Activated CD4-positive, alpha-beta memory T cell treated with anti-CD3 and anti-CD28 coated beads for 36 hours (primary cell): ENCODE data around the gene DACT1. TPM values are rescaled to one million over a fixed set of nuclear protein-coding genes. Genes with fewer than 3 reads are reported as not detected.
"Not testable (repeated sequence)": the region's sequence is repeated elsewhere in the genome, so short reads cannot be mapped to it uniquely, and the experiment has no call there.

Experiments used
- CTCF ChIA-PET: fragments of 350-600 bp; sonication (Branson Sonifier 250); formaldehyde crosslinking; loops from one replicate; lab custom pipeline; 2021; ENCODE audit warnings: antibody characterized with exemption, inconsistent platforms; lab: Charles Lee
- POLR2A ChIA-PET: fragments of 350-600 bp; sonication (Branson Sonifier 250); formaldehyde crosslinking; loops from one replicate; lab custom pipeline; 2021; ENCODE audit warnings: antibody characterized with exemption; lab: Charles Lee
- DNase-seq: peaks from one replicate; pipeline ENCODE4 v3.0.0-alpha.2; 2020
- H3K27ac Mint-ChIP-seq: one replicate; pipeline ENCODE4 v1.8.0; 2021; ENCODE audit warnings: mixed read lengths
- H3K27me3 Mint-ChIP-seq: one replicate; pipeline ENCODE4 v1.8.0; 2021; ENCODE audit warnings: mixed read lengths
- H3K36me3 Mint-ChIP-seq: one replicate; pipeline ENCODE4 v1.8.0; 2021; ENCODE audit warnings: mixed read lengths
- H3K4me1 Mint-ChIP-seq: one replicate; pipeline ENCODE4 v1.8.0; 2021; ENCODE audit warnings: low read depth, mixed read lengths
- H3K4me3 Mint-ChIP-seq: one replicate; pipeline ENCODE4 v1.8.0; 2021; ENCODE audit warnings: mild to moderate bottlenecking, mixed read lengths
- H3K9me3 Mint-ChIP-seq: one replicate; pipeline ENCODE4 v1.8.0; 2021; ENCODE audit warnings: mixed read lengths
- intact Hi-C: fragments of 100-400 bp; cut with micrococcal nuclease; formaldehyde crosslinking; loops from one replicate; pipeline ENCODE4 v1.15.1; 2023
- total RNA-seq, 2 experiments: library from RNA; stranded (reverse); gene quantifications; one replicate each; pipeline ENCODE4 v1.2.3, GENCODE V29; 2021

Gene DACT1
- 1 to 10 TPM; 4.3 to 4.7 TPM for total RNA-seq

DNA sequence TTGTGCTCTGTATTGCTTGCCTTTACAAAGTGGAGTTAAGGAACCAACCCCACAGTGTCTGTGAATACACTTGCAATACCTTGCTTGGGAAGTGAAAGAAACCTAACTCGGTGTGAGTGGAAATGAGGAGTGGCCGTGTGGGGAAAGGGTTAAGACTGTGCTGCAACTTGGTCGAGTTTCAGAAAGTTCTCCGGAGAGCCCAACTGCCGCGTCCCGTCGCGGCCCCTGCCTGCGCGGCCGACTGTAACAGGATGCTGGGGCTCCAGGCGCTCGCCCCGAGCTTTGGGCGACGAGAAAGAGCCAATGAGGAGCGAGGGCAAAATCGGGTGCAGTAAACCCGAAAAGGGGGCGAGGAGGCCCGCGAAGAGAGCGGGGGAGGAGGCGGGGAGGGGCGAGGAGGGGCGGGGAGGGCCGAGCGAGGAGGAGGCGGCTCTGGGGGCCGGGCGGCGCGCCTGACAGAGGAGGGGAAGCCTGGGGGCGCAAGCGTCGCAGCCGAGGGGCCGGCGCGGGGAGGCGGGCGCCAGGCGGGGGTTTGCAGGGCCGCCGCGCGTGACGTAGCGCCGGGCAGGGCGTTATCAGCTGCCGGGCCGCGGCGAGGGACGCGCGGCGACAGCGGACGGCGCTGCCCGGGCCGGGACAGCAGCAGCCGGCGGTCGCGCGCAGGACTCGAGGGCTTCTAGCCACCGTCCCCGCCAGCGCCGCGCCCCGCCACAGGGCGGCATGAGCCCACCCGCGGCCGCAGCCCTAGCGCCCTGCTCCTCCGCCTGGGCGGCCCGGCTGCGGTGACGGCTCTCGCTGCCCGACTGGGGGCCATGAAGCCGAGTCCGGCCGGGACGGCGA is at the start of gene DACT1:
DACT1 (plus strand) TSS at position 572 of the 840 bp plus-strand sequence; CDS start at position 813, 241 bp downstream.
- H3K4me3 Mint-ChIP-seq = peak within 1 kb of the TSS; percentile 79
- intact Hi-C loops = loop anchor here (1.0 to 10.0 kb wide), 4 partner anchors 65 to 207 kb away; no protein-coding TSS in a partner anchor
- H3K4me1 Mint-ChIP-seq = peaks cover 33% of the 10 kb centered on the region
- peak within 1 kb of the TSS; percentile 53 for H3K27ac Mint-ChIP-seq
- peaks cover 37% of the 10 kb centered on the region for H3K27me3 Mint-ChIP-seq
- H3K36me3 Mint-ChIP-seq = peaks cover 2% of the 10 kb centered on the region
- no peaks in the 10 kb centered on the region for H3K9me3 Mint-ChIP-seq
- ChIA-PET CTCF (interaction anchor here (0.8 to 2.4 kb wide), 6 partner anchors 11 to 200 kb away, joined by 3 to 9 read pairs (median 4); no protein-coding TSS in a partner anchor), POLR2A (interaction anchor here (0.5 kb wide), 1 partner anchor 572 kb away, joined by 5 read pairs; no protein-coding TSS in a partner anchor)
- peak; percentile 72 for DNase-seq

- POLR2A ChIA-PET, H3K27ac Mint-ChIP-seq, H3K4me1 Mint-ChIP-seq, H3K36me3 Mint-ChIP-seq, H3K9me3 Mint-ChIP-seq, intact Hi-C loops, CTCF ChIA-PET, DNase-seq, H3K4me3 Mint-ChIP-seq, H3K27me3 Mint-ChIP-seq: not testable (repeated sequence)
Measured at GRCh38 chr14:58588321-58588720, 49.4 kb upstream of the DACT1 start.

DNA sequence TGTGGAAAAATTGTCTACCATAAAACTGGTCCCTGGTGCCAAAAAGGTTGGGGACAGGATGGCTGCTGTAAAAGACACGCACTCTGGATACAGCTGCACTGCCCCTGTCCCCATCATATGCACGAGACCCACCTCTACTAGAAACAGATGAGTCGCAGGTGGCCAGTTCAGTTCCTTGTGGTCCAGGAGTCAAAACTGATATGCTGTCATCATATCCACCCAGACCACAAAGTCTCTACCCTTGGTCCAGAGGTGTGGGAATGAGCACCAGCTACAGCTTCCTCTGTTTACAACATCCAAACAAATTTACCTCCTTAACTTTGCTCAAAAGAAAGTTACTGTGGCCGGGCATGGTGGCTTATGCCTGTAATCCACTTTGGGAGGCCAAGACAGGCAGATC is 43.8 kb upstream of the DACT1 start:
- POLR2A ChIA-PET = no interaction called here
- intact Hi-C loops = no loop called here
- Mint-ChIP-seq H3K9me3 (no peaks in the 10 kb centered on the region), H3K36me3 (no peaks in the 10 kb centered on the region), H3K27ac (no peak overlapping the region), H3K4me3 (no peak overlapping the region), H3K4me1 (peaks cover 26% of the 10 kb centered on the region), H3K27me3 (no peaks in the 10 kb centered on the region)
- CTCF ChIA-PET = no interaction called here
- no peak for DNase-seq

DNA sequence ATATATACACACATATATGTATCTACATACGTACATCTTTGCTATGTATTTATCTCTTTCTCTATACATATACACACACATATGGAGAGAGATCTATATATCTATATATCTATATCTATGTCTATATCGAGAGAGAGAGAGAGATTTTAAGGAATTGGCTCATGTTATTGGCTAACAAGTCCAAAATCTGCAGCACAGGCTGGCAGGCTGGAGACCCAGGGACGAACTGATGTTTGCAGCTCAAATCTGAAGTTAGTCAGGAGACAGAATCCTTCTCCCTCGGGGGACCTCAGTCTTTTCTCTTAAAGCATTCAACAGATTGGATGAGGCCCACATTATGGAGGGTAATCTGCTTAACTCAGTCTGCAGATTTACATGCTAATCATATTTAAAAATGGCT is 40.7 kb upstream of the DACT1 start:
- Mint-ChIP-seq H3K4me1 (peaks cover 34% of the 10 kb centered on the region), H3K27ac (no peak overlapping the region), H3K27me3 (peaks cover 2% of the 10 kb centered on the region), H3K4me3 (no peak overlapping the region), H3K36me3 (no peaks in the 10 kb centered on the region), H3K9me3 (no peaks in the 10 kb centered on the region)
- no peak for DNase-seq
- ChIA-PET CTCF (no interaction called here), POLR2A (no interaction called here)
- intact Hi-C loops = no loop called here

DNA sequence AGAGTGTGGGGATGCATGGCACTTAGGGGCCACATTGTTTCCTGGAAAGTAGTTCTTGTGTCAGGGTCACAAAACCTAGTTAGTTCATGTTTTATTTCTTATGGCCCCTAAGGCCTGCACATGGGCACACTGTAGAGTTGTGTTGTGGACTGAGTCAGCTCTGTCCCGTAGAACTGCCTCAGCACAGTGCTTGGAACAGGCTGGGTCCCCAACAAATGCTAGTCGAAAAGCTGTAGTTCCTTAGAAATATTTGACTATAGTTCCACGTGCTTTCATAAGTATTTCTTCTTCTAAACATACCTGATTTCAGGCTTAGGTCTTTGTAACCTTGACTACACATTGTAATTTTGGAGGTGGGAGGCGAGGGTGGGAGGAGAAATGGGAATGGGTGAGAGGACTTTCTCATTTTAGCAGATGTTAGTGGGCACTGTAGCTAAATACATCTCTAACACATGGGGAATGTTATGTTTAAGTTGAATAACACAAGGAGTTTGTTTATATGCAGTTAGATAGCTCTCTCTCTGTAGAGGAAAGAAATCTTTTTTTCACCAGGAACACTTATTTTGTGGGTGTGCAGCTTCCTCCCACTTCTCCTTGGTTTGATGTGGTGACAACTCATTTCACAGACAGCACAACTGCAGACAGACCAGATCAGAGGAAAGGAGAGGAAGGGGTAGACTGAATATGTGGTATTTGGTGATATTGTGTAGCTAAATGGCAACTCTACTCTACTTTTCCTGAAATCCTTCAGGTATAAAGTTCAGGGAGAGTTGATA is 39.5 kb upstream of the DACT1 start:
- intact Hi-C loops = loop anchor here (2.0 kb wide), 1 partner anchor 25 kb away; no protein-coding TSS in a partner anchor
- POLR2A ChIA-PET = interaction anchor here (1.3 kb wide), 1 partner anchor 38 kb away, joined by 3 read pairs; no protein-coding TSS in a partner anchor
- Mint-ChIP-seq H3K27me3 (peaks cover 4% of the 10 kb centered on the region), H3K27ac (no peak overlapping the region), H3K36me3 (no peaks in the 10 kb centered on the region), H3K4me3 (no peak overlapping the region), H3K9me3 (no peaks in the 10 kb centered on the region), H3K4me1 (peaks cover 34% of the 10 kb centered on the region)
- peak; percentile 16 for DNase-seq
- CTCF ChIA-PET = no interaction called here

DNA sequence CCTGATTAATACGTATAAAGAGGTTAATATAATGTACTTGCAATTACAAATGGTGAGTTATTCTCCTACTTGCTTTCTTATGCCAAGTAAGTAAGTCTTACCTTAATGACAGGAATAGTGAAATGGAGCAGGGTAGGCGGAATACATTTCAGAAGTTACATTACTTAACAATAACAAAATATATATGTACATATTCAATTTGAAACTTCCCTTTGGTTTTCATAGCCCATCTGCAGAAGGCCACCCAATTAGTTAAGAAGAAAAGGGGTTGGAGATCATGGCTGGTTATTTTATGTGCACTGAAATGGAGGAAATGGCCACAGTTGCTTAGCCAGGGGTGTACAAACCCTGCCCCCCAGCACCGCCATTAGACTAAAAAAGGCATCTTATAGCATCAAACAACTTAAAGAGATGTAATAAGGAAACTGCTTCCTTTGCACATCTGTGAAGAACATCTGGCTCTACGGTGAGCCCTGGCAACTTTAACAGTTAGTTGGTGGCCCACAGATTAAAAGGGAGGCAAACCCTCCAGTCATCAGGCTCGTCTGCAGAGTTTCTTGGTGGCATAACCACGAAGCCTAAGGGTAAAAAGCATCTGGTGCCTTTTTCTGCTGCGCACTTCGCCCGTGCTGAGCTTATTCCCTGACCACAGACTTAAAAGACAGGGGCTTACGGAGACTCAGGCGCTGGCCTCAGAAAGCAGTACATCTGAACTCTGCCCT is 38.8 kb upstream of the DACT1 start:
- Mint-ChIP-seq H3K4me1 (peaks cover 34% of the 10 kb centered on the region), H3K9me3 (no peaks in the 10 kb centered on the region), H3K27ac (no peak overlapping the region), H3K36me3 (no peaks in the 10 kb centered on the region), H3K4me3 (no peak overlapping the region), H3K27me3 (peaks cover 4% of the 10 kb centered on the region)
- intact Hi-C loops = loop anchor here (2.0 kb wide), 1 partner anchor 26 kb away; no protein-coding TSS in a partner anchor
- POLR2A ChIA-PET = interaction anchor here (1.3 kb wide), 1 partner anchor 37 kb away, joined by 3 read pairs; no protein-coding TSS in a partner anchor
- CTCF ChIA-PET = no interaction called here
- DNase-seq = peak; percentile 10

DNA sequence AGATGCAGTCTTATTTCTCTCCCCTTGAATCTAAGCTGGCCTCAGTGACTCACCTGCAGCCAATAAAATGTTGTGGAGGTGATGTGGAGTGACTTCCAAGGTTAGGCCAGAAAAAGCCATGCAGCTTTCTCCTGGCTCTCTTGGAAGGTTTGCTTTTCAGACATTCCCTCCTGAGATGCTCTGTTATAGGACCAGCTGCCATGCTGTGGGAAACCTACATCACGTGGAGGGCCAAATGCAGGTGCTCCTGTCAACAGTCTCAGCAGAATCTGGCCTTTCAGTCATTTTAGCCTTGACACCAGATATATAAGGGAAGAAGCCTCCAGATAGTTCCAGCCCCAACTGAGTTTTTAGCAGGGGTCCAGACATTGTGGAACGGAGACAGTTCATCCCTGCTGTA is 38.1 kb upstream of the DACT1 start:
- DNase-seq = no peak
- H3K4me1 Mint-ChIP-seq = peaks cover 34% of the 10 kb centered on the region
- H3K4me3 Mint-ChIP-seq = no peak overlapping the region
- H3K9me3 Mint-ChIP-seq = no peaks in the 10 kb centered on the region
- ChIA-PET POLR2A (no interaction called here), CTCF (no interaction called here)
- H3K27ac Mint-ChIP-seq = no peak overlapping the region
- intact Hi-C loops = loop anchor here (2.0 kb wide), 1 partner anchor 27 kb away; no protein-coding TSS in a partner anchor
- no peaks in the 10 kb centered on the region for H3K36me3 Mint-ChIP-seq
- H3K27me3 Mint-ChIP-seq = peaks cover 4% of the 10 kb centered on the region

DNA sequence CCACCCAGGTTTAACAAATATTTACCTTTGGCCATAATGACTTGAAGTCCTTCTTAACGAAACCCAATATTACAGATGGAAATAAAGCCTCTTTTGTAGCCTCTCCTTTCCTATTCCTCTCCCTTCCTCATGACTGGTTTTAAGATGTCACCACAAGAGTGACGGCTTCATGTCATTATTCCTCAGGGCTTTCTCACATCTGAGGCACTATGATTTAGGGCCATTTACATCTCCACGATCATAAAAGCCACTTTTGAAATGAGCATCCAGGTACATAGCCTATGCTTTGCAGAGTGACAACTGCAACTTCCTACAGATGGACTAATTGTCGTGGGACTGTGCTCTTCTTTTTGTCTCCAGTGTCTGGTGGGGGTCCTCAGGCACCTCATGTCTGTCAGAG is 32.3 kb upstream of the DACT1 start:
- intact Hi-C loops = no loop called here
- H3K9me3 Mint-ChIP-seq = no peaks in the 10 kb centered on the region
- DNase-seq = no peak

DNA sequence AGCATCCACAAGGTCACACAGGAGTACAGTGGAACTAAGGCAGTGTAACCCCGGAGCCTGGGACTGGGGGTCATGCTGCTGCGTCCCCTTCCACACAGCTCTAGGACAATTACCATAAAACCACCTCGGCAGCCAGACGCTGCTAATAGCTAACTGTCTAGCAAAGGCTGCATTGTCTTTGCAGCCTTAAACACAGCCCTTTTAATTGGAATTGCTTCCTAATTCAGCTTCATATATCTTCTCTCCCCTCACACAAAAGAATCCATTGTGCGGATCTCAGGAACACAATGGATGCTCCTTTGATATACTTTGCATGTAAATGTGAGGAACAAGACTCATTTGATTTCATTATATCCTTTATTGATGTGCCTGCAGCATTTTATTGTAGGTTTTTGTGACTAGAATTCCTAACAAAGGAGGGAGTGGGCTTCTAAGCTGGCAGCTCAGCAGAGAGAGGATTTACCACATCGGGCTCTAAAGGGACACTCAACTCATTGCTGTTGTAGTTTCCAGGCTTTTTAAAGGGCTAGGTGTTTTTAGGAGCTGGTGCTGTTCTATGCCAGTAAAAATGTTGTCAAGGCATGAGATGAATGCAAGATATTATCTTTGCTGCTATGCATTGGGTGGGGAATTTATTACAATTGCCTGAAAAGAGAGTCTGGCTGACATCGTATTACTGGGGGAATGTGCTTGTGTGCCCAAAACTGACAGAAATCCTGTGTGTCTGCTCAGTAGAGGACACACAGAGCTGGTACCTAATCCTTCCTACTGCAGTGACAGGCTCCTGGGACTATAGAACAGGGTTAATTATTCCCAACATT is 30.4 kb upstream of the DACT1 start:
- ChIA-PET CTCF (no interaction called here), POLR2A (no interaction called here)
- intact Hi-C loops = no loop called here
- no peaks in the 10 kb centered on the region for H3K36me3 Mint-ChIP-seq
- no peaks in the 10 kb centered on the region for H3K9me3 Mint-ChIP-seq
- H3K4me3 Mint-ChIP-seq = no peak overlapping the region
- H3K4me1 Mint-ChIP-seq = no peaks in the 10 kb centered on the region
- peaks cover 5% of the 10 kb centered on the region for H3K27me3 Mint-ChIP-seq
- DNase-seq = no peak
- H3K27ac Mint-ChIP-seq = no peak overlapping the region

More for the DNA sequence above, 32.3 kb upstream of the DACT1 start:
- Mint-ChIP-seq H3K4me1 (no peaks in the 10 kb centered on the region), H3K36me3 (no peaks in the 10 kb centered on the region), H3K27me3 (peaks cover 8% of the 10 kb centered on the region), H3K4me3 (no peak overlapping the region), H3K27ac (no peak overlapping the region)
- ChIA-PET CTCF (interaction anchor here (0.6 kb wide), 1 partner anchor 104 kb away, joined by 3 read pairs; no protein-coding TSS in a partner anchor), POLR2A (no interaction called here)

DNA sequence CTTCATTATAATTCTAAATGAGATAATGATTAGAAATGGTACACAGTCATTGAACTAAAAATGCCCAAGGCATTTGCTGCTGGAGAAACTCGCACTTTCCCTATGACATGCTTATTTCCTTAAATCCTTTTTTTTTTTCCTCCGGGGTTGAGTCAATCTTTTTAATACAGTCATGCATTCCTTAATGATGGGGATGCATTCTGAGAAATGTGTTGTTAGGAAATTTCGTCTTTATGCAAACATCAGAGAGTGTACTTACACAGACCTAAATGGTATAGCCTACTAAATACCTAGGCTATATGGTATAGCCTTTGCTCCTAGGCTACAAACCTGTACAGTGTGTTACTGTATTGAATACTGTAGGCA is 29.8 kb upstream of the DACT1 start:
- no peak for DNase-seq
- CTCF ChIA-PET = no interaction called here
- Mint-ChIP-seq H3K36me3 (no peaks in the 10 kb centered on the region), H3K9me3 (no peaks in the 10 kb centered on the region), H3K27ac (no peak overlapping the region), H3K4me1 (no peaks in the 10 kb centered on the region), H3K27me3 (peaks cover 5% of the 10 kb centered on the region), H3K4me3 (no peak overlapping the region)
- intact Hi-C loops = no loop called here
- POLR2A ChIA-PET = no interaction called here

DNA sequence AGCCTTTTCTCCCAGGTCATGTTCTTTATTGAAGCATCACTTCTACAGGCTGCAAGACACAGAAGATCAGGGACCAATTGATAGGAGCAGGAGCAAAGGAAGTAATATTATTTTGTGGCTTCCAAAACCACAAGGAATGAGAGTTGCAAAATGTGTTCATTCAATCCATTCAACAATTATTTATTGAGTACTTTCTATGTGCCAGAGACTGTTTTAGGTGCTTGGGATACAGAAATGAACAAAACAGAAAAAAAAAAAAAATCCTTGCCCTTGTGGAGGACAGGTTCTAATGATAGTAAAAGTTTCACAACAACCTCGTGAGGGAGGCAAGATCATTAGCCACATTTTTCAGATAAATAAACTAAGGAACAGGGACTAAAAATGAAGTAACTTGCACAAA is 20.1 kb upstream of the DACT1 start:
- ChIA-PET POLR2A (no interaction called here), CTCF (no interaction called here)
- Mint-ChIP-seq H3K4me3 (no peak overlapping the region), H3K36me3 (no peaks in the 10 kb centered on the region), H3K27me3 (peaks cover 1% of the 10 kb centered on the region), H3K4me1 (no peaks in the 10 kb centered on the region), H3K27ac (no peak overlapping the region), H3K9me3 (no peaks in the 10 kb centered on the region)
- intact Hi-C loops = no loop called here
- no peak for DNase-seq
